Measurements from ENCODE around the gene TMEM198. TPM values are rescaled to one million over a fixed set of nuclear protein-coding genes. Genes with fewer than 3 reads are reported as not detected.

The TMEM198 gene
- total and polyA plus RNA-seq, 9 of the 15 experiments (the other 6 are each of a cell fraction or from before 2014, with no cell fraction given), result 0.03 to 3.8 (median 1.0) TPM

- TF ChIP-seq THRB (CRISPR knock-in tag; conservative IDR thresholded peaks at IDR 0.05) (no peak), SNRNP70 (optimal IDR thresholded peaks at IDR 0.05; ENCODE audit: low read depth, low read length) (no peak), SAP30 (IDR thresholded peaks at IDR 0.05; ENCODE audit: borderline replicate concordance, insufficient read depth, low read depth, low read length, poor library complexity, severe bottlenecking) (no peak), SMARCE1 (IDR thresholded peaks at IDR 0.05) (peak; percentile 93), HDGF (IDR thresholded peaks at IDR 0.05) (no peak), ARID1B (IDR thresholded peaks at IDR 0.05) (peak; percentile 96), E2F8 (IDR thresholded peaks at IDR 0.05; ENCODE audit: low read depth, partially characterized antibody) (no peak), TRIM25 (IDR thresholded peaks at IDR 0.05; ENCODE audit: borderline replicate concordance) (no peak), MYBL2 (IDR thresholded peaks at IDR 0.05; ENCODE audit: low read depth) (no peak), MYBL2 (CRISPR knock-in tag; IDR thresholded peaks at IDR 0.05; ENCODE audit: borderline replicate concordance) (no peak), ZNF398 (CRISPR knock-in tag; IDR thresholded peaks at IDR 0.05) (no peak), LEF1 (IDR thresholded peaks at IDR 0.05) (peak; percentile 77), TEAD1 (CRISPR knock-in tag; IDR thresholded peaks at IDR 0.05) (peak in 1 of 2 experiments; percentile 51; a peak in 2 of 4 replicates), FOS (IDR thresholded peaks at IDR 0.05; ENCODE audit: extremely low read depth, insufficient read length) (no peak), SMARCA5 (IDR thresholded peaks at IDR 0.05) (no peak), ZNF347 (CRISPR knock-in tag; IDR thresholded peaks at IDR 0.05; ENCODE audit: low read depth) (no peak), RHOXF2B (CRISPR knock-in tag; conservative IDR thresholded peaks at IDR 0.05) (no peak), CBFA2T3 (IDR thresholded peaks at IDR 0.05) (peak; percentile 95), ZNF584 (CRISPR knock-in tag; IDR thresholded peaks at IDR 0.05; ENCODE audit: low read depth) (no peak), EHMT2 (IDR thresholded peaks at IDR 0.05) (no peak), TCF15 (CRISPR knock-in tag; IDR thresholded peaks at IDR 0.05) (no peak), NFATC3 (IDR thresholded peaks at IDR 0.05) (no peak)
Observed at GRCh38 chr2:219525533-219526232, 18.1 kb upstream of the TMEM198 start (continued).

Data from K562 (cell line).